Central memory CD8-positive, alpha-beta T cell (primary cell): Measurements from ENCODE around the gene THSD4.

Source experiments
- ATAC-seq: fragments of 150-1000 bp; cut with Tn5 transposase; replicated peaks from 2 replicates; pipeline ENCODE4 v1.10.0; 2022; ENCODE audit warnings: mild to moderate bottlenecking, moderate FRiP score, moderate number of reproducible peaks; ENCODE audit not compliant: poor library complexity, severe bottlenecking; ENCODE audit errors: extremely low read depth
- DNase-seq, 2 donors: peaks; one replicate each; pipeline ENCODE4 v3.0.0; 2021; ENCODE audit warnings: low spot score in 2 of 2
- H3K27ac Mint-ChIP-seq: one replicate; pipeline ENCODE4 v1.8.0; 2022; ENCODE audit warnings: low read depth, mild to moderate bottlenecking, moderate library complexity, mixed read lengths
- H3K27me3 Mint-ChIP-seq: one replicate; pipeline ENCODE4 v1.8.0; 2022; ENCODE audit warnings: mixed read lengths
- H3K36me3 Mint-ChIP-seq: one replicate; pipeline ENCODE4 v1.8.0; 2022; ENCODE audit warnings: mild to moderate bottlenecking, moderate library complexity, mixed read lengths; ENCODE audit not compliant: insufficient read depth
- H3K4me1 Mint-ChIP-seq: one replicate; pipeline ENCODE4 v1.8.0; 2022; ENCODE audit warnings: mixed read lengths
- H3K4me3 Mint-ChIP-seq: one replicate; pipeline ENCODE4 v1.8.0; 2022; ENCODE audit warnings: mild to moderate bottlenecking, moderate library complexity, mixed read lengths
- H3K9me3 Mint-ChIP-seq: one replicate; pipeline ENCODE4 v1.8.0; 2022; ENCODE audit warnings: mixed read lengths

Gene THSD4

DNA sequence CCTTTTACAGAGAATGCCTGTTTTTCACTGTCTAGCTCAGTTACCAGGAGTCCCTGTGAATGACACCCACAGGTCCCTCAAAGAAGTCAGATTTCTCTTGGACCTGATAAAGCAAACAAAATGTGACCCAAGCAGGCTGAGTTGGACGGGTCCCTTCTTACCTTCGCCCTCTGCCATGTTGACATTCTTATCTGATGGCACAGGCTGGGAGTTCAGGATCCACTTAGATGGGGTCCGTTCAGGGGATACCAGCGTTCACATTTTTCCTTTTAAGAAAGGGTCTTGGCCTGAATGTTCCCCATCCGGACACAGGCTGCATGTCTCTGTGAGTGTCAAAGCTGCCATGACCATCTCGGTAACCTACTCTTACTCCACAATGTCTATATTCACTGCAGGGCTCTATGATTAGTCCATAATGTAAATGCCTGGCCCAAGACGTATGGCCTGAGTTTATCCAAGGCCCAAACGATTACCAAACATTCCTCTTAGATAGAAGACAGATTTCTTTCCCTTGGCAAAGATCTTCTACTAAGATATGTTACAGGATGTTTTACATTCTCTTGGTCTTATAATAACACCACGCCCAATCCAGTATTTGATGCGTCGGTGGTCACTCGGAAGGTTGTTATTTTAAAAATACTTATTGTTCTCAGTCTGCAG lies 179.1 kb downstream of the THSD4 start:
- Mint-ChIP-seq H3K36me3 (peaks cover 2% of the 10 kb centered on the region), H3K27ac (no peak overlapping the region)
- no peak for DNase-seq

DNA sequence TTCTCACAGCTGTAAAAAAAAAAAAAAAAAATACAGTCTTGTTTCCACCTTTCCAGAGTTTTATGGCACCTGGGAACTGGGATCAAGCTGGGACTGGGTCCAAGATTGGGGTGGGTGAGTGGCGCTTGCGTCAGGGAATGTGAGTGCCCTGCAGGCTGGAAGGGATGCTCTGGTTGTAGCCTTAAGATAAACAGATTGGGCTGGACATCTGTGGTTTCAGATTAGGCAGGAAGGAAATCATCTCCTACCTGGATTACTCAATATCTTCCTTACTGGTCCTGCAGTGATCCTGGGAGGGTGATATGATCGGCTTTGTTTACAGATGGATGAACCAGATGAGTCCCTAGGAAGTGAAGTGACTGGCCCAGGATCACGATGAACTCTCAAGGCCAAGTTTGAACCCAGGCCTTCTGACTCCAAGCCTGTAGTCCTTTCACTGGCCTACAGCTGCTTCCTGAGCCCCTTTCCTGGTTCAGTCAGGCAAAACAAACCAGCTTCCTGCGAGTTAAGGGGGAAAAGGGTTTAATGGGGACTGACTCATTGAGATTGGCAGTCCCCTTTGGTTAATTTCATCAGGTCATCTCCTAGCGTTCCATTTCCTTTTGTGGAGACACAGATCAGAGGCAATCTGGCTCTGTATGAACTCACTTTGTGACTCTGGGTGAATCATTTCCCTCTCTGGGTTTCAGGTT lies 179.8 kb downstream of the THSD4 start:
- Mint-ChIP-seq H3K27ac (no peak overlapping the region), H3K36me3 (peaks cover 2% of the 10 kb centered on the region), H3K9me3 (no peaks in the 10 kb centered on the region), H3K4me1 (peaks cover 33% of the 10 kb centered on the region), H3K4me3 (no peak overlapping the region), H3K27me3 (peaks cover 18% of the 10 kb centered on the region)
- ATAC-seq (no peak), DNase-seq (no peak)

More for the DNA sequence above, 179.1 kb downstream of the THSD4 start:
- Mint-ChIP-seq H3K9me3 (no peaks in the 10 kb centered on the region), H3K27me3 (peaks cover 25% of the 10 kb centered on the region), H3K4me3 (no peak overlapping the region), H3K4me1 (peaks cover 33% of the 10 kb centered on the region)
- no peak for ATAC-seq

DNA sequence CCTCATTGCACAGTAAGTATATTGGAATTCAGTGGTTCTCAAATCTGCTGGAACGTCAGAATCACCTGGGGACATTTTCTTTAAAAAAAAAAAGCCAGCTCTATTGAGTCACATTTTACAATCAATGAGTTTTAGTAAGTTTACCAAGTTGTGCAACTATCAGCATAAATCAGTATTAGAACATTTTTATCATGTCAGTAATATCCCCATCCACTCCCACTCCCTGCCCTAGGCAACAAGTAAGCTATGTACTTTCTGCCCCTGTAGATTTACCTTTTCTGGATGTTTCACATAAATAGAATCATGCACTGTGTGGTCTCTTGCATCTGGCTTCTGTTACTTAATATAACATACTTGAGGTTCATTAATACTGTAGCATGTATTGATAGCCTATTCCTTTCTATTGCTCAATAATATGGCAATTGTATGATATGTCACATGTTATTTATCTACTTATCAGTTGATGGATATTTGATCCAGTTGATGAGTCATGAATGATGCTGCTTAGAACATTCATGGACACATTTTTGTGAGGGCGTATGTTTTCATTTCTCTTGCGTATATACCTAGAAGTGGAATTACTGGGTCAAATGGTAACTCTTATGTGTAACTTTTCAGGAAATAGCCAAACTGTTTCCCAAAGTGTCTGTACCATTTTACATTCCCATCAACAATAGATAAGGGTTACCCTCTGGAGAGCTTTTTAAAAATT lies 180.5 kb downstream of the THSD4 start:
- DNase-seq (no peak), ATAC-seq (no peak)
- no peaks in the 10 kb centered on the region for H3K9me3 Mint-ChIP-seq
- H3K27ac Mint-ChIP-seq: no peak overlapping the region
- H3K4me3 Mint-ChIP-seq: no peak overlapping the region
- H3K27me3 Mint-ChIP-seq: peaks cover 11% of the 10 kb centered on the region
- peaks cover 33% of the 10 kb centered on the region for H3K4me1 Mint-ChIP-seq
- peaks cover 2% of the 10 kb centered on the region for H3K36me3 Mint-ChIP-seq

DNA sequence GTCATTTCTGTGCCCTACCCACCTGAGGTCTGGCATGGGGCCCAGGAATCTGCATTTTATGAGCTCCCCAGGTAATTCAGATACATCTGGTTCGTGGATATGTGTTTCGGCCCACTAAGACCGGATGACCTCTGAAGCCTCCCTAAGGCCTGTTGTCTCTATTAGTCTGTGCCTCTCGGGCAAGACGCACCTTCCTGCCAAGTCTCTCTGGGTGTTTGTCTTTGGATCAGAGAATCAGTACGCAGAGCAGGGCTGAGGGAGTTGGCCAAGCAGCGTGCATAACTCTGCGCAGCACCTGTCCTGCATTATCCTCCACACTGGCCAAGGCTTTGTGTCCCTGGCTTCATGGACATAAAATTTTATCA lies 181.0 kb downstream of the THSD4 start:
- Mint-ChIP-seq H3K9me3 (no peaks in the 10 kb centered on the region), H3K27me3 (peaks cover 11% of the 10 kb centered on the region), H3K27ac (no peak overlapping the region), H3K4me1 (peaks cover 28% of the 10 kb centered on the region), H3K36me3 (peaks cover 2% of the 10 kb centered on the region), H3K4me3 (no peak overlapping the region)
- ATAC-seq: no peak
- no peak for DNase-seq

DNA sequence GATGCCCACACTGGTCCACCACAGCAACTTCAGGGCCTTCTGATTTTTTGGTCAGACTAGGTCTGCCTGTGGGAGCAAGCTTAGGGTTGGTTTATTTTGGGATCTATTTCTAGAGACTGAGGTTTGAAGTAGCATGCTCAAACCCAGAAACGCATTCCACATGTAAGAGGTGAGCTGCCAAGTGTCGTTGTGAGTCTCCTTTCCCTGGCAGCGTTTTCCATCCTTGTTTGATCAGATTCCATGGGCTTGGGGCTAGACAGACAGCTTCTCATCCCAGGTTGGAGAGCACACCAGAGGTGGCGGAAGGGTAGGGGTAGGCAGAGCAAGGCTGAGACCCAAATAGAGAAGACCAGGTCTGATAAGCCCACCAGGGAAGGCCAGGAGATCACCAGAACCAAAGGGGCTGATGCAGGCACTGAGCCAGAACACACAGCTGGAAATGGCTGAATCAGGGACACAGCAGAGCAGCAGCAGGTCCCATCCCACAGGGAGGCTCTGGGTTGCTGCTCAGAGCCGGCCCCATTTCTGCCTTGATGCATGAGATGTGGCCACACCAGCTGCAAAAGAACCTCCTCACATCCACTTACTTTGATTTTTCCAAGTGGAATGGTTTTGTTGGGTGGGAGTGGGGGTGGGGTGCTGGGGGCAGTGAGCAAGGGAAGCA lies 186.8 kb downstream of the THSD4 start:
- Mint-ChIP-seq H3K9me3 (no peaks in the 10 kb centered on the region), H3K36me3 (no peaks in the 10 kb centered on the region), H3K4me1 (no peaks in the 10 kb centered on the region), H3K4me3 (no peak overlapping the region), H3K27ac (no peak overlapping the region), H3K27me3 (peaks cover 18% of the 10 kb centered on the region)
- DNase-seq: no peak
- ATAC-seq: no peak

DNA sequence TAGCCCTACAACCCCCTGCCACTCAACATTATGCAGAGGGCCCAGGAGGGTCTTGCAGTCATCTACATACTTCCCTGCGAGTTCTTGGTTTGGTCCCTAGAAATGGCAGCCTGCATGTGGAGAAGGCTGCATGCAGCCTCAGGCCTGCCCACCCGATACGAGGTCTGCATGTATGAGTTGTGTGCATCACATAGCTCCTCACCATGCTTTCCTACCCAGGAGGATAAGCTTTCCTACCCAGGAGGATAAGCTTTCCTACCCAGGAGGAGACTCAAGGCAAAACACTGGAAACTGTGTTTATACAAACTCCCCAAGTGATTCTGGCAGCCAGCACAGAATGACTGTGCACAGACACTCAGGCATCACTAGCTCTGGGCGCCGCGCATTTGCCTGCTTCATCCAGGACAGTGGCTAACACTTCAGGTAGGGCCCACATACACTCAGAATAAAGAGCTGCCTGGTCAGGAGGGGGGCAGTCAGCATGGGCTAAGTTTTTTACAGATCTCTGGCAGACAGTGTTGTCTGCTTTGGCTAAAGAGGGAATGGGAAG lies 187.7 kb downstream of the THSD4 start:
- H3K27ac Mint-ChIP-seq: no peak overlapping the region
- no peaks in the 10 kb centered on the region for H3K36me3 Mint-ChIP-seq
- H3K9me3 Mint-ChIP-seq: no peaks in the 10 kb centered on the region
- H3K4me1 Mint-ChIP-seq: no peaks in the 10 kb centered on the region
- DNase-seq (no peak), ATAC-seq (no peak)
- H3K4me3 Mint-ChIP-seq: no peak overlapping the region
- H3K27me3 Mint-ChIP-seq: peaks cover 10% of the 10 kb centered on the region

DNA sequence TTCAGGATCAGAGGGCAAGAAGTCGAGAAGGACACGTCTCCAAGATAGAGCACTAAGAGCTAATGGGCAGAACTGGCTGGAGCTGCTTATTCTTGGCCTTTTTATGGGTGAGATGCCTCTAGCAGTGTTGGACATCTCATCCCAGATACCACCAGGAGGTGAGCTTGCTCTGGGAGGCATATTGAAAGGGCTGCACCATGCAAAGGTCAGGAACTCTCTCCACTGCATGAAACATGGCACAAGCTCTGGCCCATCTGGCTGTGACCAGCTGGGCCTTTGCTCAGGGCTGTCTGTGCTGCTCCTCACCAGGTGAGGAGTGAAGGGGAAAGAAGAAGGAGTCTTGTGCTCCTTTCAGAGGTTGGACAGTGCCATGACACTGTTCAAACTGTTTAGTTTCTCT lies 188.7 kb downstream of the THSD4 start:
- ATAC-seq (no peak), DNase-seq (no peak)
- no peak overlapping the region for H3K4me3 Mint-ChIP-seq
- no peaks in the 10 kb centered on the region for H3K9me3 Mint-ChIP-seq
- H3K4me1 Mint-ChIP-seq: no peaks in the 10 kb centered on the region
- no peak overlapping the region for H3K27ac Mint-ChIP-seq
- no peaks in the 10 kb centered on the region for H3K36me3 Mint-ChIP-seq
- H3K27me3 Mint-ChIP-seq: peaks cover 7% of the 10 kb centered on the region

DNA sequence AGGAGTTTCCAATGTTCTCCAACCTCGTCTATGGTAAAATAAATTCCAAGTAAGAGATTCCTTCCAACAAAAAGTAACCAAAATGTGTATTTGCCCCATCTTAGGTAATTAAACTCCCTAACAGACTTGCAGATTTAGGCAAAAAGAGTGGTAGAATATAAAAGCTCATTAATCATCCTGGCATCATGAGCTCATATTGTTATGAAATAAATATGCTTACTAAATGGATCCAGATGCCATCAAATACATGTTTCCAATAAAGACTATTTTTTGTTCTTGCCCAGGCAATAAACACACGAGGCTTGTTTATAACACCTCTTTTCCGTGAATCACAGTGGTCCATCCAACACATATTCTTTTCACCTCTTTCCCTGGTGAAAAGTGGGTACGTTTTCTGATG lies 189.4 kb downstream of the THSD4 start:
- Mint-ChIP-seq H3K27me3 (peaks cover 7% of the 10 kb centered on the region), H3K9me3 (no peaks in the 10 kb centered on the region), H3K4me1 (no peaks in the 10 kb centered on the region), H3K27ac (no peak overlapping the region), H3K4me3 (no peak overlapping the region), H3K36me3 (no peaks in the 10 kb centered on the region)
- DNase-seq (no peak), ATAC-seq (no peak)

DNA sequence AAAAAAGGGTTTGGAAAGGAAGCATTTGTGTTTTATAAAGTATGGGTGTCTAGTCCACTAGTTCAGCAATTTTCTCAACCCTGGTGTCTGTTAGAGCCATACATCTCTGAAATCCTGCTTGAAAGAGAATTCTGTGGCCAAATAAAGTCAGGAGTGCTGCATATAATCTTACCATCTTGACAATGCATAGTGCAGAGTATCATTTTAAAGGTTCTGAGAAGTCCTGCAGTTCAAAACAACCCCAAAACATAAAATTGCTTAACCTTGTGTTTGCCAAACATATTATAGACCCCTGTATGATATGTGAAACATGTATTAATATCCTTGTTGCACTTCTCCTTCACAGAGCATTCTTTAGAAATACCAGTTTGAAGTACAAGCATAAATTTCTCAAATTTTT lies 191.3 kb downstream of the THSD4 start:
- Mint-ChIP-seq H3K27me3 (peaks cover 7% of the 10 kb centered on the region), H3K4me3 (no peak overlapping the region), H3K36me3 (no peaks in the 10 kb centered on the region), H3K4me1 (no peaks in the 10 kb centered on the region), H3K9me3 (no peaks in the 10 kb centered on the region), H3K27ac (no peak overlapping the region)
- DNase-seq (no peak), ATAC-seq (no peak)

DNA sequence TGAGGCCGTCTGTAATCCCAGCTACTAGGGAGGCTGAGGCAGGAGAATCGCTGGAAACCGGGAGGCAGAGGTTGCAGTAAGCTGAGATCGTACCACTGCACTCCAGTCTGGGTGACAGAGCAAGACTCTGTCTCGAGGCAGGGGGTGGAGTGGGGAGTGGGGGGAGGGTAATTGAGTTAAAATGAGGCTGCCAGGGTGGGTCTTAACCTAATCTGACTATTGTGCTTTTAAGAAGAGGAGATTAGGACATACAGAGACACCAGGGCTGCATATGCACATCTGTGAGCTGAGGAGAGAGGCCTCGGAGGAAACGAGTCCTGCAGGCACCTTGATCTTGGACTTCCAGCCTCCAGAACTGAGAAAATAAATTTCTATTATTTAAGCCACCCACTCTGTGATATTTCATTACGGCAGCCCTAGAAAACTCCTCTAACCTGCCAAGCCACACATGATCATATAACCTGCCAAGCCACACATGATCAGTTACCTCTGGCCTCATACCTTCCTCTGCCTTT lies 197.0 kb downstream of the THSD4 start:
- DNase-seq (no peak), ATAC-seq (no peak)
- Mint-ChIP-seq H3K27me3 (peaks cover 12% of the 10 kb centered on the region), H3K9me3 (no peaks in the 10 kb centered on the region), H3K36me3 (no peaks in the 10 kb centered on the region), H3K4me3 (no peak overlapping the region), H3K4me1 (no peaks in the 10 kb centered on the region), H3K27ac (no peak overlapping the region)

DNA sequence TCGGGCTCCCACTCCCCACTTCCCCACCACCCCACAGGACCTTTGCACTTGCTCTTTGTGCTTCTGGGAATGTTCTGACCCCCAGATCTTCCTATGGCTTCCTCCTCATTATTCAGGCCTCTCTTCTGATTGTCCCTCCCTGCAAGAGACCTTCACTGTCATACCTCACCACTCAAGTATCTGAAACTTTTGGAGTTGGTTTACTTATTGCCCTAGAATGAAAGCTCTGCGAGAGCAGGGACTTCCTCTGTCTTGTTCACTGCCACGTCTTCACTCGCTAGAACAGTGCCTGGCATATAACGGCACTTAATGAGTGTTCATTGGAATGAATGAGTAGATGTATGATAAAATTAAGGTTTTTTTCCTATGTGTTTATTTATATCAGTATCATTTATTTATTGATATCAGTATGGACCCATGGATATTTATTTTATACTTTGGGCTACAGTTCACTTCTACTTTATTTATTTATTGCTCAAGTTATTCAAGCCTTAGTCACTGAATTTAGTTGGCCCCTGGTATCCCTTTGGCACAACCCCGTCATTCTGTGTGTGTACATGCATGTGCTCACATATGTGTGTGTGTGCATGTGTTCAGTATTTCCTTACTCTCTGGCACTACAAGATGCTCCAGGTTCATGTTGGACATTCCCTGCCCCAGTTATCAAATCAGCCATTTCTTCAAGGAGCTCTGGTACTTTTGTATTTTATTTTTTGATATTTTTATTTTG lies 197.6 kb downstream of the THSD4 start:
- Mint-ChIP-seq H3K4me3 (no peak overlapping the region), H3K27ac (no peak overlapping the region), H3K4me1 (no peaks in the 10 kb centered on the region), H3K9me3 (no peaks in the 10 kb centered on the region), H3K27me3 (peaks cover 17% of the 10 kb centered on the region), H3K36me3 (no peaks in the 10 kb centered on the region)
- no peak for ATAC-seq
- no peak for DNase-seq

DNA sequence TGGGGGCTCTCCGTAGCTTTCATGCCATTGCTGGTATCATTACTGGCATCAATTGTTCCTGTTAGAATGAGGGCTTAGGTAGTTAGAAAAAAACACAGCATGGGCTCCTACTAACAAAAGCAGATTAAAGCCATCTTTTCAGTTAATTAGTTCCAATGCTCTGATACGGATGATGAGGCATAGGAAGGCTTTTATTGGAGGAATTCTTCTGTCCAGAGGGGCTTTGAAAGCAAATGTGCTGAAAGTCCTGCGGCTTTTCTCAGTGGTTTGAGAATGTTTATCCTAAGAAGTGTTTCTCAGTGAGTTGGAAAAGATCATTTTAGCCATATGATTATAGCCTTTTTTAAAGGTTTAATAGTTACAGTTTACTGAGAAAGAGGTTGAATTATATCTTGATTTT lies 198.5 kb downstream of the THSD4 start:
- DNase-seq (no peak), ATAC-seq (no peak)
- no peak overlapping the region for H3K4me3 Mint-ChIP-seq
- no peaks in the 10 kb centered on the region for H3K9me3 Mint-ChIP-seq
- no peaks in the 10 kb centered on the region for H3K36me3 Mint-ChIP-seq
- no peaks in the 10 kb centered on the region for H3K4me1 Mint-ChIP-seq
- peaks cover 26% of the 10 kb centered on the region for H3K27me3 Mint-ChIP-seq
- H3K27ac Mint-ChIP-seq: no peak overlapping the region
